ENCODE results near the gene UBE2L5. TPM values are rescaled to one million over a fixed set of nuclear protein-coding genes. Genes with fewer than 3 reads are reported as not detected.

UBE2L5 gene
- total RNA-seq, result not detected

DNA sequence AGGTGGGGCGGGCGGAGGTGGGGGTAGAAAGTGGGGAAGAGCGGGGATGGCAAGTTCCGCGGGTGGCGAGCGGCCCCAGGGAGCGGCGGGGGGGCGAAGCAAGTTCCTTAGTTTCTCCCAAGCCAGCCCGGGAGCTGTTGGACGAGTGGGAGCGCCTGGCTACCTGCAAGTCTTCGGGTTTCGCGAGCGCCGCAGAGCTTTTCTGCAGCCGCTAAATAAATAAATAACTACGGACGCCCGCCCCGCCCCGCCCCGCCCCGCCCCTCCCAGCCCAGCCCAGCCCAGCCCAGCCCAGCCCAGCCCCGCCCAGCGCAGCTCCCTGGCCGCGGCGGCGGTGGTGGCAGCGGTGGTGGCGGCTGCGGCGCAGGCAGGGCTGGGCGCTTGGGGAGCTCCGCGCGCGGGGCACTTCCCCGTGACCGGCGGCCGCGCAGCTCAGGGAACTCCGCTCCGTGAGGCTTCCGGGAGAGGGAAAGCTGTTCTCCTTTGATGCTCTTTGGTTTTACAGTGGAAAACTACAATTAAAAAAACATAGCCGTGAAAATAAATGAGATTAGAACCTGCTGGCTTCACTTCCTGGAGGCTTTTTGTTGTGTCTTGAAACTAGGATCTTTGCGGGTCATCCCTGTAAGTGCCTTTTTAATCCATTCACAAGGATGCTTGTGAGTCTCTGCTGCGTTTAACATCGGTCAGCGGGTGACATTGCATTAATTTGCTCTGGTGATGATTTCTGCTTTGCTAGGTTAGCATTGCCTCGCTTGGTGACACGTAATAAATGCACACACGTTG is at the start of gene UBE2L5:
Gene UBE2L5, plus strand, starts transcription at position 440 of the 786 bp plus-strand sequence. CDS start 5,498 bp downstream, outside the sequence.

DNA sequence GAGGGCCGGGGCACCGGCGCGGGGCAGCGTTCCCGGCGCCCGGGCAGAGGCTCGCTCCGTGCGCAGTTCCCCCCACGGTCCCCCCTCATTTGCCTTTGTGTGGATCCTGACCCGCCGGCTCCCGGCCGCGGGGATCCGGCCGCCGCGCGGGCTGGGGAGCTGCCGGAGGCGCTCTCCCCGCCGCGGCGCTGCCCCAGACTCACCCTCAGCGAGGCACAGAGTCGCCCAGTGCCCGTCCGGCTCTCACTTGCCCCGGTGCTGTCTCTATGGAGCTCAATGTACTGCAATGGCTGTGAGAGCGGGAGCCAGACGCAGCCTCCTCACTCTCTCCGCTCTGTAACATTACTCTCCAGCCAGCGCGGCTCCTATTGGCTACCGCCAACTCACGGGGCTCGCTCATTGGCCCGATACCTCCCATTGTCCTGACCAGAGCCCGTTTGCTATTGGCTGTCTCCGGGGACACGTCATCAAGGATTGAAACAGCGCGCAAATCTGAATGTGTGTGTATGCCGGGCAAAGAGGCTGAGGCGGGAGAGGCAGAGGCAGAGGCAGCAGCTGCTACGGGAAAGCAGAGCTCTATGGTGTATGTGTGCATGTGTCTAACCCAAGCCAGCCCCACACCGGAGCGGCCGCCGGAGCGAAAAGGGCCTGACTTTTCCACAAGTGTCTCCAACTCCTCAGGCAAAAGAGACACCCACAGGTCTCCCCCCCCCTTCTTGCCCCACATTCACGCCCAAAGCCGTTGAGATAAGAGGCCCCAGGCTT is 43.5 kb downstream of the UBE2L5 start, which contains the start of gene HMGB1:
Gene HMGB1, minus strand, starts transcription at position 344 of the 765 bp plus-strand sequence. CDS start 2,256 bp downstream, outside the sequence.

Other genes with a start within 250 kb of the UBE2L5 start
- 10 to 100 TPM; 16.4 to 17.0 TPM for gene KATNAL1, start 114.9 kb upstream of the UBE2L5 start, total RNA-seq
- gene HMGB1, start 43.4 kb downstream of the UBE2L5 start, total RNA-seq, result 100 to 1,000 TPM; 506 to 514 TPM
- 10 to 100 TPM; 18.4 to 19.1 TPM for gene USPL1, start 195.4 kb downstream of the UBE2L5 start, total RNA-seq